ENCODE results near the gene TMTC1.

- TF ChIP-seq, protein P1, sequence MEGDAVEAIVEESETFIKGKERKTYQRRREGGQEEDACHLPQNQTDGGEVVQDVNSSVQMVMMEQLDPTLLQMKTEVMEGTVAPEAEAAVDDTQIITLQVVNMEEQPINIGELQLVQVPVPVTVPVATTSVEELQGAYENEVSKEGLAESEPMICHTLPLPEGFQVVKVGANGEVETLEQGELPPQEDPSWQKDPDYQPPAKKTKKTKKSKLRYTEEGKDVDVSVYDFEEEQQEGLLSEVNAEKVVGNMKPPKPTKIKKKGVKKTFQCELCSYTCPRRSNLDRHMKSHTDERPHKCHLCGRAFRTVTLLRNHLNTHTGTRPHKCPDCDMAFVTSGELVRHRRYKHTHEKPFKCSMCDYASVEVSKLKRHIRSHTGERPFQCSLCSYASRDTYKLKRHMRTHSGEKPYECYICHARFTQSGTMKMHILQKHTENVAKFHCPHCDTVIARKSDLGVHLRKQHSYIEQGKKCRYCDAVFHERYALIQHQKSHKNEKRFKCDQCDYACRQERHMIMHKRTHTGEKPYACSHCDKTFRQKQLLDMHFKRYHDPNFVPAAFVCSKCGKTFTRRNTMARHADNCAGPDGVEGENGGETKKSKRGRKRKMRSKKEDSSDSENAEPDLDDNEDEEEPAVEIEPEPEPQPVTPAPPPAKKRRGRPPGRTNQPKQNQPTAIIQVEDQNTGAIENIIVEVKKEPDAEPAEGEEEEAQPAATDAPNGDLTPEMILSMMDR (IDR thresholded peaks at IDR 0.05), result no peak
- no peak for TF ChIP-seq POLR2A (IDR thresholded peaks at IDR 0.05)
Observed at GRCh38 chr12:29706311-29706710, 77.4 kb downstream of the TMTC1 start.

Measured in heart left ventricle (tissue), 13 donors.